Thyroid gland (tissue), 4 donors: Measurements from ENCODE around the gene TBC1D22A. TPM values are rescaled to one million over a fixed set of nuclear protein-coding genes. Genes with fewer than 3 reads are reported as not detected.

Experiments
- DNase-seq, 2 donors: peaks; one replicate each; pipeline ENCODE4 v3.0.0-alpha.2; 2019
- H3K27ac ChIP-seq, 3 donors: fragments of 200-600 bp; sonication (generic); 1 replicate in 2 of 3; 2 replicates in 1 of 3; pipeline ENCODE4 v1.5.1; 2016 to 2019; ENCODE audit warnings: mild to moderate bottlenecking in 1 of 3, moderate library complexity in 1 of 3
- H3K27me3 ChIP-seq: fragments of 200-600 bp; sonication (generic); one replicate; pipeline ENCODE4 v1.5.1; 2019
- H3K36me3 ChIP-seq, 2 donors: fragments of 200-600 bp; sonication (generic); one replicate each; pipeline ENCODE4 v1.5.1; 2016 to 2019
- H3K4me1 ChIP-seq, 2 donors: fragments of 200-600 bp; sonication (generic); one replicate each; pipeline ENCODE4 v1.5.1; 2017 to 2019
- H3K4me3 ChIP-seq, 3 donors: fragments of 200-600 bp; sonication (generic); replicated peaks in 1 of 3; 1 replicate in 2 of 3; 2 replicates in 1 of 3; pipeline ENCODE4 v1.5.1; 2016; ENCODE audit warnings: mild to moderate bottlenecking in 1 of 3
- H3K9me3 ChIP-seq: fragments of 200-600 bp; sonication (generic); one replicate; pipeline ENCODE4 v1.5.1; 2017
- CTCF ChIP-seq, 6 experiments: fragments of 200-600 bp in 3 of 6; fragments of 450-650 bp in 3 of 6; sonication (generic) in 3 of 6; IDR thresholded peaks; one replicate each; pipeline ENCODE4 v1.5.1; 2016 to 2019; ENCODE audit warnings: antibody characterized with exemption in 6 of 6, mild to moderate bottlenecking in 2 of 6, inconsistent platforms in 1 of 6, moderate library complexity in 1 of 6
- POLR2A ChIP-seq, 2 donors: fragments of 450-650 bp; IDR thresholded peaks; one replicate each; pipeline ENCODE4 v1.6.1; 2017; ENCODE audit warnings: antibody characterized with exemption in 2 of 2, mild to moderate bottlenecking in 2 of 2, moderate library complexity in 1 of 2
- WGBS, 2 donors: methylation state at CpG; one replicate each; pipeline ENCODE4 v1.1.5; 2017; 5-methylcytosine and 5-hydroxymethylcytosine counted together
- intact Hi-C: fragments of 100-400 bp; cut with DNase I; formaldehyde crosslinking; loops from one replicate; pipeline ENCODE4 v1.15.1; 2023
- total RNA-seq, 4 donors: library from RNA; depleted of rRNA; stranded (reverse); fragments of >200 nt; gene quantifications; one replicate each; pipeline ENCODE4 v1.2.3, GENCODE V29; 2016

The TBC1D22A gene
- total RNA-seq, 4 donors from 2014 or later, result 26.7 to 34.6 (median 33.2) TPM

GRCh38 chr22:47095395-47096122 is 333.1 kb downstream of the TBC1D22A start:
- Histone ChIP-seq H3K4me1 (peaks cover 24 to 30% of the 10 kb centered on the region in 2 donors), H3K36me3 (no peaks in the 10 kb centered on the region), H3K27ac (no peak overlapping the region), H3K27me3 (no peaks in the 10 kb centered on the region), H3K9me3 (no peaks in the 10 kb centered on the region), H3K4me3 (no peak overlapping the region)
- no peak for DNase-seq
- WGBS, 2 donors, result 81 to 87% methylated on average over 5 of the region's 5 CpGs
- no peak for TF ChIP-seq CTCF (IDR thresholded peaks at IDR 0.05)
- no peak for TF ChIP-seq POLR2A (IDR thresholded peaks at IDR 0.05)
- intact Hi-C loops, result no loop called here

GRCh38 chr22:47098121-47098520 is 335.7 kb downstream of the TBC1D22A start:
- no peaks in the 10 kb centered on the region for H3K9me3 ChIP-seq
- no peaks in the 10 kb centered on the region for H3K27me3 ChIP-seq
- no peaks in the 10 kb centered on the region for H3K36me3 ChIP-seq
- WGBS, 2 donors, result 85 to 87% methylated on average over 4 of the region's 5 CpGs
- no peak overlapping the region for H3K27ac ChIP-seq
- no peak for TF ChIP-seq CTCF (IDR thresholded peaks at IDR 0.05)
- DNase-seq, result no peak
- peaks cover 18% of the 10 kb centered on the region in 2 donors for H3K4me1 ChIP-seq
- no peak overlapping the region for H3K4me3 ChIP-seq
- intact Hi-C loops, result no loop called here

- 80 to 91% methylated on average over 1 to 6 of the region's 11 CpGs for WGBS, 2 donors
- Histone ChIP-seq H3K27me3 (no peaks in the 10 kb centered on the region), H3K27ac (no peak overlapping the region), H3K4me1 (peaks cover 15 to 17% of the 10 kb centered on the region in 2 donors), H3K36me3 (no peaks in the 10 kb centered on the region), H3K4me3 (no peak overlapping the region), H3K9me3 (no peaks in the 10 kb centered on the region)
- TF ChIP-seq POLR2A (IDR thresholded peaks at IDR 0.05) (no peak), CTCF (IDR thresholded peaks at IDR 0.05) (no peak)
- DNase-seq, result no peak
- intact Hi-C loops, result no loop called here
These were observed 336.1 kb downstream of the TBC1D22A start for GRCh38 chr22:47098554-47098953.

GRCh38 chr22:47100019-47100418 is 337.6 kb downstream of the TBC1D22A start:
- Histone ChIP-seq H3K4me1 (peaks cover 10 to 14% of the 10 kb centered on the region in 2 donors), H3K36me3 (no peaks in the 10 kb centered on the region), H3K9me3 (no peaks in the 10 kb centered on the region), H3K4me3 (no peak overlapping the region), H3K27ac (no peak overlapping the region), H3K27me3 (no peaks in the 10 kb centered on the region)
- DNase-seq, result no peak
- 92 to 100% methylated on average over 1 to 2 of the region's 2 CpGs for WGBS, 2 donors
- intact Hi-C loops, result no loop called here
- TF ChIP-seq POLR2A (IDR thresholded peaks at IDR 0.05) (no peak), CTCF (IDR thresholded peaks at IDR 0.05) (no peak)

- Histone ChIP-seq H3K27me3 (no peaks in the 10 kb centered on the region), H3K4me1 (peaks cover 10 to 14% of the 10 kb centered on the region in 2 donors), H3K9me3 (no peaks in the 10 kb centered on the region), H3K36me3 (no peaks in the 10 kb centered on the region), H3K4me3 (no peak overlapping the region), H3K27ac (no peak overlapping the region)
- WGBS, 2 donors, result 88 to 93% methylated on average over 15 of the region's 15 CpGs
- no peak for TF ChIP-seq CTCF (IDR thresholded peaks at IDR 0.05)
- TF ChIP-seq POLR2A (IDR thresholded peaks at IDR 0.05), result no peak
- DNase-seq, result no peak
- intact Hi-C loops, result no loop called here
These were observed 338.3 kb downstream of the TBC1D22A start for GRCh38 chr22:47100646-47101200.
